GM10847 (cell line): Measurements from ENCODE around the gene NTM.

ENCODE experiments used
- POLR2A ChIP-seq: IDR thresholded peaks from 2 replicates; pipeline ENCODE4 v1.6.1; 2011; ENCODE audit not compliant: insufficient read length; ENCODE audit errors: extremely low read depth

The NTM gene

GRCh38 chr11:131917634-131918384 lies 547.4 kb downstream of the NTM start:
- TF ChIP-seq POLR2A = no peak

- TF ChIP-seq POLR2A = no peak
These were observed 548.2 kb downstream of the NTM start for GRCh38 chr11:131918663-131919062.

GRCh38 chr11:131922220-131922619 lies 551.8 kb downstream of the NTM start:
- TF ChIP-seq POLR2A = no peak

- no peak for TF ChIP-seq POLR2A
These were observed 552.9 kb downstream of the NTM start for GRCh38 chr11:131923309-131923708.

GRCh38 chr11:131924001-131924400 lies 553.6 kb downstream of the NTM start:
- no peak for TF ChIP-seq POLR2A

GRCh38 chr11:131924457-131925201 lies 554.2 kb downstream of the NTM start:
- no peak for TF ChIP-seq POLR2A

GRCh38 chr11:131925829-131926228 lies 555.4 kb downstream of the NTM start:
- TF ChIP-seq POLR2A = no peak

GRCh38 chr11:131928992-131929391 lies 558.6 kb downstream of the NTM start:
- TF ChIP-seq POLR2A = no peak

- TF ChIP-seq POLR2A = no peak
These were observed 562.3 kb downstream of the NTM start for GRCh38 chr11:131932584-131933325.

- TF ChIP-seq POLR2A = no peak
These were observed 563.6 kb downstream of the NTM start for GRCh38 chr11:131934006-131934405.

GRCh38 chr11:131938351-131938751 lies 567.9 kb downstream of the NTM start:
- no peak for TF ChIP-seq POLR2A

- TF ChIP-seq POLR2A = no peak
These were observed 569.7 kb downstream of the NTM start for GRCh38 chr11:131940126-131940525.

- TF ChIP-seq POLR2A = no peak
These were observed 572.5 kb downstream of the NTM start for GRCh38 chr11:131942878-131943277.

GRCh38 chr11:131943295-131943694 lies 572.9 kb downstream of the NTM start:
- TF ChIP-seq POLR2A = no peak

- no peak for TF ChIP-seq POLR2A
These were observed 574.3 kb downstream of the NTM start for GRCh38 chr11:131944736-131945135.

- no peak for TF ChIP-seq POLR2A
These were observed 575.3 kb downstream of the NTM start for GRCh38 chr11:131945706-131946105.
